ENCODE results near the gene USP17L25. TPM values are rescaled to one million over a fixed set of nuclear protein-coding genes. Genes with fewer than 3 reads are reported as not detected.

Gene USP17L25
- polyA plus RNA-seq, 1 donor = not detected

Other genes starting within 250 kb of the USP17L25 start
- gene FAM90A26, start 159.5 kb upstream of the USP17L25 start, polyA plus RNA-seq = not detected
- not detected for gene USP17L10, start 119.3 kb upstream of the USP17L25 start, polyA plus RNA-seq
- not detected for gene USP17L11, start 114.5 kb upstream of the USP17L25 start, polyA plus RNA-seq
- gene USP17L12, start 109.8 kb upstream of the USP17L25 start, polyA plus RNA-seq = not detected
- not detected for gene USP17L13, start 105.0 kb upstream of the USP17L25 start, polyA plus RNA-seq
- not detected for gene USP17L15, start 95.5 kb upstream of the USP17L25 start, polyA plus RNA-seq
- not detected for gene USP17L17, start 86.0 kb upstream of the USP17L25 start, polyA plus RNA-seq
- not detected for gene USP17L18, start 81.3 kb upstream of the USP17L25 start, polyA plus RNA-seq
- not detected for gene USP17L19, start 76.5 kb upstream of the USP17L25 start, polyA plus RNA-seq
- not detected for gene USP17L20, start 71.8 kb upstream of the USP17L25 start, polyA plus RNA-seq
- gene USP17L21, start 67.0 kb upstream of the USP17L25 start, polyA plus RNA-seq = not detected
- gene USP17L22, start 62.3 kb upstream of the USP17L25 start, polyA plus RNA-seq = not detected
- gene USP17L24, start 4.7 kb upstream of the USP17L25 start, polyA plus RNA-seq = not detected
- gene USP17L26, start 4.7 kb downstream of the USP17L25 start, polyA plus RNA-seq = not detected
- gene USP17L5, start 9.5 kb downstream of the USP17L25 start, polyA plus RNA-seq = not detected
- gene USP17L27, start 14.2 kb downstream of the USP17L25 start, polyA plus RNA-seq = not detected
- not detected for gene USP17L28, start 19.0 kb downstream of the USP17L25 start, polyA plus RNA-seq
- not detected for gene USP17L29, start 23.7 kb downstream of the USP17L25 start, polyA plus RNA-seq
- gene USP17L30, start 33.2 kb downstream of the USP17L25 start, polyA plus RNA-seq = not detected
- gene DEFB131A, start 114.5 kb downstream of the USP17L25 start, polyA plus RNA-seq = not detected